Duodenal mucosa (tissue), 2 donors: ENCODE measurements around the gene ARL15.

ENCODE experiments used
- H3K27ac ChIP-seq: one replicate; pipeline ENCODE4 v1.7.0; 2013; ENCODE audit warnings: low read depth, low read length
- H3K27me3 ChIP-seq, 2 donors: one replicate each; pipeline ENCODE4 v1.7.0; 2013; ENCODE audit warnings: low read length in 2 of 2, control low read depth in 1 of 2; ENCODE audit not compliant: insufficient read depth in 2 of 2, control insufficient read depth in 1 of 2
- H3K36me3 ChIP-seq, 2 donors: one replicate each; pipeline ENCODE4 v1.7.0; 2013; ENCODE audit warnings: low read length in 2 of 2, control low read depth in 1 of 2; ENCODE audit not compliant: insufficient read depth in 2 of 2, control insufficient read depth in 1 of 2
- H3K4me1 ChIP-seq, 2 donors: one replicate each; pipeline ENCODE4 v1.7.0; 2013; ENCODE audit warnings: low read length in 2 of 2, control low read depth in 1 of 2; ENCODE audit not compliant: insufficient read depth in 2 of 2, control insufficient read depth in 1 of 2
- H3K4me3 ChIP-seq, 2 donors: one replicate each; pipeline ENCODE4 v1.7.0; 2013; ENCODE audit warnings: low read length in 2 of 2, low read depth in 1 of 2
- H3K9ac ChIP-seq, 2 donors: one replicate each; pipeline ENCODE4 v1.7.0; 2013; ENCODE audit warnings: low read length in 2 of 2, low read depth in 1 of 2
- H3K9me3 ChIP-seq, 2 donors: one replicate each; pipeline ENCODE4 v1.7.0; 2013; ENCODE audit warnings: low read length in 2 of 2, control low read depth in 1 of 2; ENCODE audit not compliant: control insufficient read depth in 1 of 2

The ARL15 gene

DNA sequence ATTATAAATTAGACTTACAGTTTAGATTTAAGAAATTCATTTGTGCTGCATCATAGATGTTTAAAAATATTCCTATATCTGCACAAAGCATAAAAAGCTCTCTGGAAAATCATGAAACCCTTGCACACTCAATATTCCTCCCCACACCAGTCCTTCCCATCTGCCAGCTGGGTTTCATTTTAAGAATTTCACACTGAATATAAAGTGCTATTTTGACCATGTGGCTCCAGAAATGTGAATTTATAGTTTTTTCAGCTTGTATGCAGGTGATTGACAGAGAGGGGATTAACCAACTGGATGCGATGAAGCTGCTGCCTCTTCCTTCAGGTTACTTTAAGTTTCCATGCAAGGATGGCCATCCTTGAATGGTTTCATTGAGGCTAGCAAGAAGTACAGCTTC, 403.6 kb downstream of the ARL15 start:
- Histone ChIP-seq H3K27ac (no peak overlapping the region), H3K36me3 (no peaks in the 10 kb centered on the region), H3K9ac (no peak overlapping the region), H3K27me3 (no peaks in the 10 kb centered on the region), H3K4me3 (no peak overlapping the region), H3K4me1 (no peaks in the 10 kb centered on the region), H3K9me3 (no peaks in the 10 kb centered on the region)

DNA sequence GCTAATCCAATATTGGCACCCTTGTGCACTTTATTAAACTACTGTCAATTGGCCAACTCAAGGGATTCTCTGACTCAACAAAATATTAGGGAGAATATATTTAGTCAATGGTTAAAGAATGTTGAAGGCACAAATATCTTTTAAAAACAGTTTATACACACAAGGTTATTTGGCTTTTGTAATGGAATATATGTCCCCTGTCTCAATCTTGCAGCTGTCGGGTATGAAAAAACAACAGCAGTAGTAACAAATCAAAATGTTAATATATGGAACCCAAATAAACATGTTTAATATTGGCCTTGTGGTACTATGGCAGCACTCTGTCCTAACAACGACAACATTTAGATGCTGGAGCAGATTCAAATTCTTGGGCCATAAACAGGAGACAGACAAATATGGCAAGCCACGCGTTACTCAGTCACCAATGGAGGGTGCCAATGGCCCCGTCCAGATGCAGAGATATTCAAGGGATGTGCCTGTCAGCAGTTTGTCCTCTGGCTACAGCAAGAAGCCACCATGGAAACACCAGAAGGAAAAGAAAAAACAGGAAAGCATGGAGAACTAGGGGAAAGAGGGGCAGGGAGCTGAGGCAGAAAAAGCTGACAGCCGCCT, 408.0 kb downstream of the ARL15 start:
- no peak overlapping the region for H3K27ac ChIP-seq
- H3K4me3 ChIP-seq, result no peak overlapping the region
- no peaks in the 10 kb centered on the region for H3K4me1 ChIP-seq
- no peaks in the 10 kb centered on the region for H3K36me3 ChIP-seq
- H3K9ac ChIP-seq, result no peak overlapping the region
- no peaks in the 10 kb centered on the region for H3K27me3 ChIP-seq
- H3K9me3 ChIP-seq, result no peaks in the 10 kb centered on the region

DNA sequence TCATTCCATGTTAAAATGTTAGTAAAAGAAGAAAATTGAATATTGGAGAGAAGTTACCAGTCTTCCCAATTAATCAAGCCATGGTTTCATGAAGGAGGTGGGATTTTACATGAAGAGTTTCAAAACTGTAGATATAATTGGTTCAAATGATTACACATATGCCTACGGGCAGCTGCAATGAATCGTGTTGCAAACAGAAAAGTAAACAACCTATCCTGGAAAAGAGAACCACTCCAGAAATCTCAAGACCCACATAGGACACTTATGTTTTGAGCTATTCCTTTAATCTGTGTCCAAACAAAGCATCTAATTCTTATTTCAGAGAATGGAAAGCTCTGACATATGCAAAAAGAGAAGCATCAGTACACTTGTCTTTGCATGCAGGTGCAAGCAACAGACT, 409.7 kb downstream of the ARL15 start:
- Histone ChIP-seq H3K36me3 (no peaks in the 10 kb centered on the region), H3K4me3 (no peak overlapping the region), H3K9ac (no peak overlapping the region), H3K9me3 (no peaks in the 10 kb centered on the region), H3K4me1 (no peaks in the 10 kb centered on the region), H3K27me3 (no peaks in the 10 kb centered on the region), H3K27ac (no peak overlapping the region)

GRCh38 chr5:53895091-53895683, 415.2 kb downstream of the ARL15 start:
- Histone ChIP-seq H3K9me3 (no peaks in the 10 kb centered on the region), H3K4me3 (no peak overlapping the region), H3K4me1 (no peaks in the 10 kb centered on the region), H3K9ac (no peak overlapping the region), H3K36me3 (no peaks in the 10 kb centered on the region), H3K27ac (no peak overlapping the region), H3K27me3 (no peaks in the 10 kb centered on the region)

DNA sequence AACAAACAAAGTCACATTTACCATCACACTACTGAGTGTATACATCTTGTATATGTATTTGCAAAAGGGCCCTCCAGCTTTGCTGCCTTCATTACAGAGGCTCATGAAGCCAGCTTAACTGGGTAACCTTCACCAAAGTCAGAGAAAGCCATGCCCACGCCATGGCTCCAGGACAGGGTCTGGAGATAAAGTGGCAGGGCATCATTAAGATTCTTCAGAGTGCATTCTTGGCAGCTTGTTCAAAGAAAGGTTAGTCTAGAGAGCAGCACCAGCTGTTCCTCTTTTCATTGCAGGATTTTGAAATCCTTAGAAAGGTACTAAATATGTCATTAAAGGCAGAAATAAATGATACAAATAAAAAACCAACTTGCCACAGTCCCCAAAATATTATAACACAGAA, 416.7 kb downstream of the ARL15 start:
- H3K9me3 ChIP-seq, result no peaks in the 10 kb centered on the region
- H3K27ac ChIP-seq, result no peak overlapping the region
- H3K36me3 ChIP-seq, result no peaks in the 10 kb centered on the region
- H3K9ac ChIP-seq, result no peak overlapping the region
- no peak overlapping the region for H3K4me3 ChIP-seq
- no peaks in the 10 kb centered on the region for H3K4me1 ChIP-seq
- no peaks in the 10 kb centered on the region for H3K27me3 ChIP-seq

DNA sequence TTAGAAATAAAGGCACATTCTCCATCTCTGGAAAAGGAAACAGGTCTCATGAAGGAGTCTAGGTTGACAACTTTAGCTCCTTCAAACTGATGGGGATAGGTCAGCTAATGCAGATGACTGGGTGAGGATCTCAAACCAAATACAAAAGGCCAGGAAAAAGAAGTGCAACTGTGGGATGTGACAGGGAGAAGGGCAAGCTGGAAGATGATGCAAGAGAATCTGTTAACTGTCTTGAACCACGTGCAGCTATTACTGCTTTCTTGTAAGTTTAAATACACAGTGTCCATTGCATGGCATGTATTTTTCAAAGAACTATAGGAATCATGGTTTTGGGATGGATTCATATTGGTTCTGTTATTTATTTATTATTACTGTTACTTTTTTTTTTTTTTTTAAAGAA, 418.1 kb downstream of the ARL15 start:
- no peaks in the 10 kb centered on the region for H3K4me1 ChIP-seq
- no peak overlapping the region for H3K4me3 ChIP-seq
- H3K9me3 ChIP-seq, result no peaks in the 10 kb centered on the region
- no peaks in the 10 kb centered on the region for H3K27me3 ChIP-seq
- no peaks in the 10 kb centered on the region for H3K36me3 ChIP-seq
- H3K9ac ChIP-seq, result no peak overlapping the region
- H3K27ac ChIP-seq, result no peak overlapping the region

DNA sequence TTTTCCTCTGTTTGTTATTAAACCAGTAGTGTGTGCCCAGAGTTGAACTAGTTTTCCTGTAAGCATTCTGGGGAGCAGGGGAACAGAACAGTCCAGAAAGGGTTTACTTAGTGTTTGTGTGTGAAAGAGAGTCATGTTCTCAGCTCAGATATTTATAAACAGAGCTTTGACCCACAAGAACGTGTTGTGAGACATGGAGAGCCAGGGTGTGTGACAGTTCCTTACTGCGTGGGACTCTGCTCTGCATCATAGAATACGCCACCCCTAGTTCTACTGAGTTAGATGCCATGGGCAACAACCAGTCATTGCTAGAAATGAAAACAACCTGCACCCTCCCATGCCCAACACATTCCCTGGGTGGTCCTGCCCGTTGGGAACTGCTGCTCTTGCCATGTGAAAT, 419.2 kb downstream of the ARL15 start:
- H3K4me1 ChIP-seq, result no peaks in the 10 kb centered on the region
- no peaks in the 10 kb centered on the region for H3K27me3 ChIP-seq
- no peak overlapping the region for H3K27ac ChIP-seq
- no peaks in the 10 kb centered on the region for H3K36me3 ChIP-seq
- no peak overlapping the region for H3K4me3 ChIP-seq
- H3K9ac ChIP-seq, result no peak overlapping the region
- no peaks in the 10 kb centered on the region for H3K9me3 ChIP-seq

DNA sequence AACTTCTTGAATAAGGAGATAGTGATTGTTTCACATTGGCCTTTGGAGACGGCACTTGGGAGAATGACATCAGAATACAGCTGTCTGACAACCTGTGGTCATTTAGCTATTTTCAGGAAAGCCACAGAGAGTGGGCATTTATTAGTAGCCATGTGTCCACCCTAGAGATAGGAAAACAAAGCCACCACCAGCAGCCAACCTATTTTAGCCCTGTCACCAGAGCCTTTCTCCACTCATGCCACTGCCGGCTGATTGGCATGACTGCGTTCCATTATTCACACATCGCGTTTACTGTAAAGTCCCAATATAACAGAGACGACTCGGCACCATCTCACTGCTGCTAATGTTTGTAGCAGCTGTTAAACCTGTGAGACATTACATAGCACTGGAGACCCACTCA, 419.9 kb downstream of the ARL15 start:
- H3K27ac ChIP-seq, result no peak overlapping the region
- no peaks in the 10 kb centered on the region for H3K9me3 ChIP-seq
- no peak overlapping the region for H3K9ac ChIP-seq
- H3K4me1 ChIP-seq, result no peaks in the 10 kb centered on the region
- no peak overlapping the region for H3K4me3 ChIP-seq
- H3K36me3 ChIP-seq, result no peaks in the 10 kb centered on the region
- H3K27me3 ChIP-seq, result no peaks in the 10 kb centered on the region

DNA sequence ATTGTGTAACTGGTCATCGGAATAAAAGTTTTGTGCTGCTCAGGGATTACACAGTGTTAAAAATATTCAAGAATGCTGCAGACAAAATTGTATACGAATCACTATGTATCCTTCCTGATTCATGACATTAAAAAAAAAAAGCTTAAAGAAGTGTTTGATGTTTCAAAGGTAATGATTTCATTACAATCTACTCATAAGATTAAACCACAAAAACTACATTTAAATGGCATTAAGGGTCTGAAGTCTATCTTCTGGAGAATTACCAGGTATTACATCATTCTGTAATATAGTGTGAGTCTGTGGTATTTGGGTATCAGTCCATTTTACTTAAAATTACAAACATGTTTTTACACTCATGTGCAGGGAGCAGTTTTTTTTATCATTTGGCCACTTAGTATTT, 425.5 kb downstream of the ARL15 start:
- H3K4me3 ChIP-seq, result no peak overlapping the region
- no peaks in the 10 kb centered on the region for H3K4me1 ChIP-seq
- H3K27me3 ChIP-seq, result no peaks in the 10 kb centered on the region
- H3K9me3 ChIP-seq, result no peaks in the 10 kb centered on the region
- H3K9ac ChIP-seq, result no peak overlapping the region
- H3K36me3 ChIP-seq, result no peaks in the 10 kb centered on the region
- no peak overlapping the region for H3K27ac ChIP-seq

DNA sequence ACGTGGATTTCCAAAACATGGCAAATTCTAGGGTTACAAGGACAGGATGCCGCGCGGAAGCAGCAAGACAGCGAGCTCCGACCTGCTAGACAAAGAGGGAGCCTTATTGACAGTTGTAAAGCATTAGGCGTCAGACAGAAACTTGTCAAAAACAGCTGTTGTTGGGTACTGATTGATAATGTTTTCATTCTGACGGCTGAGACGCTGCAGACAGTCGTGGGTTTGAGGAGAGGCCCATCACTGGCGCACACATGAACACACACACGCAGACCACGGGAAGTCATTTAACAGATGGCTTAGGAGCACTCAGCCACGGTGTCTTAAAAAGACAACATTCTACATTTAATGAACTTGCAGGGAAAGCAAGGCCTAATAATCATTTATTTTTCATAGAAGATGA, 426.0 kb downstream of the ARL15 start:
- Histone ChIP-seq H3K27ac (no peak overlapping the region), H3K36me3 (no peaks in the 10 kb centered on the region), H3K9ac (no peak overlapping the region), H3K27me3 (no peaks in the 10 kb centered on the region), H3K4me1 (no peaks in the 10 kb centered on the region), H3K4me3 (no peak overlapping the region), H3K9me3 (no peaks in the 10 kb centered on the region)

DNA sequence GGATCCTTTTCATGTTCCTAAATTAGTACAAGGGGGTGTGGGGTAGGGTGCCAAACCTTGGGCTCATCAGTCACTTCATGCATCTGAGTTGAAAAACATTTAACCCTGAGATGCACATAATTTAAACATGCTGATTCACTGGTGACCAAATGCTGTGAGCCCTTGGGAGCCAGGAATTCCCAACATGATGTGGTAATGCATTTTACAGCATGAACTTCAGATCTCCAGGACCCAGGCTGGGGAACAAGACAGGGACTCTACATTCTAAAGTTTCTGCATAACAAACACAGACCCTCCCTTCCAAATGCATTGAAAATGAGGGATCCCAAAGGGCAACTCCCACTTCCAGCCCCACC, 427.7 kb downstream of the ARL15 start:
- H3K36me3 ChIP-seq, result no peaks in the 10 kb centered on the region
- no peak overlapping the region for H3K9ac ChIP-seq
- no peak overlapping the region for H3K4me3 ChIP-seq
- no peak overlapping the region for H3K27ac ChIP-seq
- no peaks in the 10 kb centered on the region for H3K27me3 ChIP-seq
- no peaks in the 10 kb centered on the region for H3K4me1 ChIP-seq
- no peaks in the 10 kb centered on the region for H3K9me3 ChIP-seq
